ENCODE data around the gene JUNB.

- TF ChIP-seq ZSCAN23 (tag by site-specific recombination; IDR thresholded peaks at IDR 0.05) (no peak), ZFP3 (tag by site-specific recombination; IDR thresholded peaks at IDR 0.05; ENCODE audit: low read depth) (no peak), CTCF (tag by site-specific recombination; IDR thresholded peaks at IDR 0.05) (no peak), PBX3 (CRISPR knock-in tag; IDR thresholded peaks at IDR 0.05) (no peak), KLF16 (tag by site-specific recombination; IDR thresholded peaks at IDR 0.05) (no peak), PRDM10 (tag by site-specific recombination; IDR thresholded peaks at IDR 0.05) (no peak), ZNF843 (tag by site-specific recombination; IDR thresholded peaks at IDR 0.05) (no peak), ZNF280C (tag by site-specific recombination; IDR thresholded peaks at IDR 0.05) (no peak), ZNF37A (tag by site-specific recombination; IDR thresholded peaks at IDR 0.05) (no peak)
Observed at GRCh38 chr19:12834976-12835757, 43.9 kb downstream of the JUNB start.

All from HEK293 (cell line).